ENCODE measurements around the gene FAM168A.

The FAM168A gene

DNA sequence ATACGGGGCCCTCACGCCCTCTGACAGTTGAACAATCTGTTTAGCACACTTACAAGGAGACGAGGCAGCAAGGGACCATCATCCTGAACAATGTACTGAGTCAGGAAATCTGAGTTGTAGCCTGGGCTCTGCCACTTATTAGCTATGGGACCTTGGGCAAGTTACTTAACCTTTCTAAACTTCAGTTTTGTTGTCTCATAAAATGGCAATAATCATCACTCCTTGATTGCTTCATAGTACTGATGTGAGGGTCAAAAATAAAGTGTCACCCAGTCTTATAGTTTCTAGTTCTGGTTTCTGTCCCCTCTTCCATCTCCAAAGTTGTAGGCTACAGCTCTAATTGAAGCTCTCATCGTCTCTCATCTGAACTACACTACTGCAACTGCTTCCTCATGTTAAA lies 175.0 kb downstream of the FAM168A start:
- Histone ChIP-seq H3K9ac (ENCODE audit: low read depth, low read length) (no peak overlapping the region), H3K9me3 (ENCODE audit: insufficient read depth, low read depth, low read length) (no peaks in the 10 kb centered on the region), H3K27ac (ENCODE audit: low read depth, low read length) (no peak overlapping the region), H3K4me1 (ENCODE audit: insufficient read depth, low read length) (peaks cover 3% of the 10 kb centered on the region; the same call in 1 of the 2 replicates), H3K4me3 (ENCODE audit: low read length) (no peak overlapping the region), H3K27me3 (ENCODE audit: insufficient read depth, low read length) (no peaks in the 10 kb centered on the region), H3K36me3 (ENCODE audit: insufficient read depth, low read length) (peaks cover 7% of the 10 kb centered on the region)
- 94% methylated on average over 4 of the region's 4 CpGs for WGBS

DNA sequence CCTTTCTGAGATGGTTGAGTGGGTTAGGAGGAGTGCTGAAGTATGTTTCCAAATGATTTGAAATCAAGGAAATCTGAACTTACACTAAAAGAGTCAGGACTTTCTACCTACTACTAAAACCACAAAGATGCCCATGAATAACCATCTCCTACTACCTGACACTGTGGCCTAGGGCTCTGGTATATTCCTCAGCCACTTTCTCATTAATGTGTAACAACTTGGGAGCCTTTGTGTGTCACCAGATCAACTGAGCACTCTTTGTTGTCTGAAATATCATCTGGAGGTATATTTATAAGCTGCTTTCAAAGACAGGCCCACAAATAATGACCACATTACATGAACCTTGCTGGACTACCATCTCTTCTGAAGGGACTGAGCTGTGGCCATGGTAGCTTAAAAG lies 177.8 kb downstream of the FAM168A start:
- no peaks in the 10 kb centered on the region; the same call in 1 of the 2 replicates for H3K4me1 ChIP-seq (ENCODE audit: insufficient read depth, low read length)
- H3K9ac ChIP-seq (ENCODE audit: low read depth, low read length): no peak overlapping the region
- no peaks in the 10 kb centered on the region for H3K9me3 ChIP-seq (ENCODE audit: insufficient read depth, low read depth, low read length)
- H3K4me3 ChIP-seq (ENCODE audit: low read length): no peak overlapping the region
- H3K27me3 ChIP-seq (ENCODE audit: insufficient read depth, low read length): no peaks in the 10 kb centered on the region
- no peak overlapping the region for H3K27ac ChIP-seq (ENCODE audit: low read depth, low read length)
- H3K36me3 ChIP-seq (ENCODE audit: insufficient read depth, low read length): peaks cover 8% of the 10 kb centered on the region

DNA sequence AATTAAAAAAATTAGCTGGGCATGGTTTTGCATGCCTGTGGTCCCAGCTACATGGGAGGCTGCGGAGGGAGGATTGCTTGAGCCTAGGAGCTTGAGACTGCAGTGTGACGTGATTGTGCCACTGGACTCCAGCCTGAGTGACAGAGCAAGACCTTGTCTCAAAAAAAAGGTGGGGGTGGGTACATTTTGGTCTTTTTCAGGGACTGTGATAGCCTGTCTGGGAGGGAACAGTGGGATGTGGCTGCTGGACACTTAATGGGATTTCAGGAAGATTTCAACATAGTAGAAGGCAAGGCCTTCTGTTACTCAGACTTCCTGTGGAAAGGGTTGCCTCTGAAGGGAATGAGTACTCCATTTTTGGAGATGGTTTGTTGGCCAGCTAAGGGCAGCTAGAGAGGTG lies 181.1 kb downstream of the FAM168A start:
- H3K27me3 ChIP-seq (ENCODE audit: insufficient read depth, low read length): no peaks in the 10 kb centered on the region
- H3K36me3 ChIP-seq (ENCODE audit: insufficient read depth, low read length): peaks cover 8% of the 10 kb centered on the region
- H3K4me3 ChIP-seq (ENCODE audit: low read length): no peak overlapping the region
- H3K9me3 ChIP-seq (ENCODE audit: insufficient read depth, low read depth, low read length): no peaks in the 10 kb centered on the region
- 91% methylated on average over 2 of the region's 2 CpGs for WGBS
- no peak overlapping the region for H3K27ac ChIP-seq (ENCODE audit: low read depth, low read length)
- no peaks in the 10 kb centered on the region; the same call in 1 of the 2 replicates for H3K4me1 ChIP-seq (ENCODE audit: insufficient read depth, low read length)
- H3K9ac ChIP-seq (ENCODE audit: low read depth, low read length): no peak overlapping the region

DNA sequence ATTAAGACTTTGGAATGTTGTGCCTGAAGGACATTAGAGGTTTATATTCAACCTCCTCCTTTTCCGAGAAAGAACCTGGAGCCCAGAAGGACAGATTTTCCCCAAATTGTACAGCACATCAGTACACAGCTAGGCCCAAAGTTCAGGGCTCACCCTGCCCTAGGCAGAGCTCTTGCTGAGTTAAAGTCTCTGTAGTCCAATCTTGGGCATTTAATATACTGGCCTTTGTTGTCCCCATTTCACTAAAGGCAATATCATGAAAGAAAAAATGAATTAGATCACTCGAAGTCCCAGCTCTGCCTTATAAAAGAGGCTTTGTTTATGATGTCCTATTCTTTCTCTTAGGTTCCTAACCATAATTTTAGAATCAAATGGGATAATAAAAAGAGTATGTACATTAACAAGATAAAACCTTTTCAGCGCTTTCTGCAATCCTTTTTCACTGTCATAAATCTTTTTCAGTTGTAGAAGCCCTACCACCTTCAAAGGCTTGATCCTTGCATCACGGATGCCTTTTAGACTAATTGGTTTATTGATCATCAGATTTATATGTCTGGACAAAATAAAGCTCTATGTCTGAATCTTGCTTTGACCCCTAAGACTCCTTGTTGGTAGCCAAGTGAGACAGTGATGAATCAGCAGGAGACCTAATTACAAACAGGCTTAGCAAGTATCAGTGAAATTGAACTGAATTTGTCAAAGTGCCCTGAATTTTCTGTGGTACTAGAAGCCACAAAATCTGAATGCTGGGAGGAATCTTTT lies 181.9 kb downstream of the FAM168A start:
- H3K36me3 ChIP-seq (ENCODE audit: insufficient read depth, low read length): peaks cover 8% of the 10 kb centered on the region
- H3K27me3 ChIP-seq (ENCODE audit: insufficient read depth, low read length): no peaks in the 10 kb centered on the region
- no peak overlapping the region for H3K27ac ChIP-seq (ENCODE audit: low read depth, low read length)
- no peaks in the 10 kb centered on the region for H3K9me3 ChIP-seq (ENCODE audit: insufficient read depth, low read depth, low read length)
- H3K4me1 ChIP-seq (ENCODE audit: insufficient read depth, low read length): no peaks in the 10 kb centered on the region; the same call in 1 of the 2 replicates
- H3K4me3 ChIP-seq (ENCODE audit: low read length): no peak overlapping the region
- 100% methylated on average over 3 of the region's 4 CpGs for WGBS
- no peak overlapping the region for H3K9ac ChIP-seq (ENCODE audit: low read depth, low read length)

DNA sequence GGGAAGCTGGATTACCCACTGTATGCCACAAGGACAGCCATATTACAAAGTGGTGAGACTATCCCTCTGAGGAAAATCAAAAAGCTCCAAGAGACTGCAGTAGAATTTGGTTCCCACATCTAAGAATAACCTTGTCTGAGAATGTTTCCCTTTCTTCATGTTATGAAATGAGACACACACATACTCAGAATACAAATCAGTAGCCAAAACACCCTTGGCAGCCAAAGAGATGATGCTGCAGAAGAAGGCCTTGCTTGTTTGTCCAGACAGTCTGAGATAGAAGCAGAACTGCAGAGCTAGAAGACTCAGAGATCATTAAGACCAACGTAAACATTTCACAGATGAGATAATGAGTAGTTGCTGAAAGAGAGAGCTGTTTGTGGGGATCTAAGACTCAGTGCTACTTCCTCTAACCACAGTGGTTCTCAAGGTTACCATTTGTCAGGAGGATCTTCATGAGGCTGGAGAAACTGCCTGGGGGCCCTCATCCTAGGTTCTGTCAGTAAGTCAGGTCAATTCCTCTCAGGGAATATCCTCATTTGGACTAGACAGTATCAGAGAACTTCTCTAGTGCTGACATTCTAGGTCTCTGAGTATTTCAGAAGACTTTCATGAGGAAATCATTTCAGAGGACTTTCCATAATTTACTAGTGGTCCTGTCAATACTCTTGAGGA lies 182.8 kb downstream of the FAM168A start:
- Histone ChIP-seq H3K36me3 (ENCODE audit: insufficient read depth, low read length) (peaks cover 11% of the 10 kb centered on the region), H3K9ac (ENCODE audit: low read depth, low read length) (no peak overlapping the region), H3K27ac (ENCODE audit: low read depth, low read length) (no peak overlapping the region), H3K9me3 (ENCODE audit: insufficient read depth, low read depth, low read length) (no peaks in the 10 kb centered on the region), H3K4me1 (ENCODE audit: insufficient read depth, low read length) (no peaks in the 10 kb centered on the region; the same call in 1 of the 2 replicates), H3K4me3 (ENCODE audit: low read length) (no peak overlapping the region), H3K27me3 (ENCODE audit: insufficient read depth, low read length) (no peaks in the 10 kb centered on the region)
- 90% methylated on average over 1 of the region's 1 CpG for WGBS

DNA sequence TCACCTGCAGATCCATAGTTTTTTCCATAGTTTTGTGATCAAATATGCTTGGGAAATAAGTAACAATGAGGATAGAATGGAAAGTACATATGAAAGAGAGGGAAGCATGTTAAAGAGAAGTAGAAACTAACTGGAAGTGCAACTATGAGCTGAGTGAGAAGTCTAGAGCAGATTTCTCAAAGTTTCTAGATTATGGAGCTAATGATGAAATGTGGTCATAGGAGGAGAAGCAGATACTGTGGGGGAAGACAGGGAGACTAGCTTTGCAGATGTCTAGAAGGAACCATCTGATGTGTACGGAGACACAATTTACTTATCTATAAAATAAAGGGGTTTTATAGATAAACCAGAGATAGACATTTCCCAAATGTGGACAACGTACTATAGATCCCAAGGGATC lies 184.7 kb downstream of the FAM168A start:
- Histone ChIP-seq H3K4me1 (ENCODE audit: insufficient read depth, low read length) (no peaks in the 10 kb centered on the region; the same call in 1 of the 2 replicates), H3K27ac (ENCODE audit: low read depth, low read length) (no peak overlapping the region), H3K4me3 (ENCODE audit: low read length) (no peak overlapping the region), H3K9me3 (ENCODE audit: insufficient read depth, low read depth, low read length) (no peaks in the 10 kb centered on the region), H3K9ac (ENCODE audit: low read depth, low read length) (no peak overlapping the region), H3K27me3 (ENCODE audit: insufficient read depth, low read length) (no peaks in the 10 kb centered on the region), H3K36me3 (ENCODE audit: insufficient read depth, low read length) (peaks cover 14% of the 10 kb centered on the region)
- WGBS: no CpG with 5 or more reads among the region's 2 CpGs

DNA sequence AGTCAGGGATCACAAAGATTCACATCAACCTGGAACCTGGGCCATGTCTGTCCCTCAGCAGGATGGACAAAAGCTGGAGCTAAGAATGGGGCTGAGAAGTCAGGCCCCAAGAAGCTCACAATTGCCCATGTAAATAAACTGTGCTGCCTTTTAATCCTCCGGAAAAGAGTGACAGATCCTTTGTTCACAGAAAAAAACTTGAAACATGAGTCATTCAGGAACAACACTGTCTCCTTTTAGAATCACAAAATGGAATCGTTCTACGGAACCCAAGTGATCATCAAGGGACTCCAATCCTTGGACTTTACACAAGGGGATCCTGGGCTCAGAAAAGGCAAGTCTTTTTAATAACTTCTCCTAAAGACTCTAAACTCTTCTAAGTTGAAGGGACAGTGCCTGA lies 185.6 kb downstream of the FAM168A start:
- Histone ChIP-seq H3K36me3 (ENCODE audit: insufficient read depth, low read length) (peaks cover 9% of the 10 kb centered on the region; the same call in 1 of the 2 replicates), H3K9ac (ENCODE audit: low read depth, low read length) (no peak overlapping the region), H3K27me3 (ENCODE audit: insufficient read depth, low read length) (no peaks in the 10 kb centered on the region), H3K4me3 (ENCODE audit: low read length) (no peak overlapping the region), H3K9me3 (ENCODE audit: insufficient read depth, low read depth, low read length) (no peaks in the 10 kb centered on the region), H3K4me1 (ENCODE audit: insufficient read depth, low read length) (no peaks in the 10 kb centered on the region; the same call in 1 of the 2 replicates), H3K27ac (ENCODE audit: low read depth, low read length) (no peak overlapping the region)
- WGBS: 76% methylated on average over 3 of the region's 3 CpGs

DNA sequence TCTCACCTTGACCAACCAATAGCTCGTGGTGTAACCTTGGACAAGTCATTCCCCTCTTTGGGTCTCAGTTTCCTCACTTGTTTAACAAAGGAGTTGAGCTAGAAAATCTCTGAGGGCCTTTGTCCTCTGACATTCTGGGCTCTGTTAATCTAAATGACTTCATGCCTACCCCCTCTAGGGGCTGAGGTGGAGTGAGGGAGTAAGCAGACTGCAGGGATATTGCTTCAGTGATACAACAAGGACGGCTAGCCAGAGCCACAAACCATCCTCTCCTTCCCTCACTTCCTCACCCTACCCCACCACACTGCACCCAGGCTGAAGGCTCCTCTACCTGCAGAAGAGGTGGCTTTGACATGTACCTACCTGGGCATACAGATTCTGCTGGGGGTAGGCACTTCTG lies 186.9 kb downstream of the FAM168A start:
- 79% methylated on average over 2 of the region's 2 CpGs for WGBS
- Histone ChIP-seq H3K4me1 (ENCODE audit: insufficient read depth, low read length) (no peaks in the 10 kb centered on the region; the same call in 1 of the 2 replicates), H3K36me3 (ENCODE audit: insufficient read depth, low read length) (peaks cover 17% of the 10 kb centered on the region; the same call in 1 of the 2 replicates), H3K27ac (ENCODE audit: low read depth, low read length) (no peak overlapping the region), H3K9ac (ENCODE audit: low read depth, low read length) (no peak overlapping the region), H3K27me3 (ENCODE audit: insufficient read depth, low read length) (no peaks in the 10 kb centered on the region), H3K9me3 (ENCODE audit: insufficient read depth, low read depth, low read length) (no peaks in the 10 kb centered on the region), H3K4me3 (ENCODE audit: low read length) (no peak overlapping the region)

DNA sequence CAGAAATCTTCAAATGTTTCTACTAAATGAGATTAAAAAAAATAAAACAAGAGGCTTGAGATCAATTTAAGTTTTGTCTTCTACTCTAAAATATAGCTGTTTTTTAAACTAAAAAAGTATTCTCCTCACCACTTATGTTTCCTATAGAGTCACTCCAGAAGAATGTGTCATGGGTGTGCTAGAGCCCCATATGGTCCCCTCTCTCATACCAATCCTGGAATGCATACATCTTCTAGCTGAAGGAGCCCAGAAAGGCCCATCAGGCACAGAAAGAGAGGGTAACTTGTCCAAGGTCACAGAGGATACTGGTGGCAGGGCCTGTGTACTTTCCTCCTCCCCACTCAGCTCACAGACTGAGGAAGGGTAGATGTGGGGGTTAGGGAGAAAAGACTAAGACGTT lies 187.3 kb downstream of the FAM168A start:
- Histone ChIP-seq H3K4me1 (ENCODE audit: insufficient read depth, low read length) (no peaks in the 10 kb centered on the region), H3K36me3 (ENCODE audit: insufficient read depth, low read length) (peaks cover 18% of the 10 kb centered on the region; the same call in 1 of the 2 replicates), H3K9me3 (ENCODE audit: insufficient read depth, low read depth, low read length) (no peaks in the 10 kb centered on the region), H3K9ac (ENCODE audit: low read depth, low read length) (no peak overlapping the region), H3K27me3 (ENCODE audit: insufficient read depth, low read length) (no peaks in the 10 kb centered on the region), H3K27ac (ENCODE audit: low read depth, low read length) (no peak overlapping the region), H3K4me3 (ENCODE audit: low read length) (no peak overlapping the region)
- WGBS: 89% methylated on average over 1 of the region's 1 CpG

DNA sequence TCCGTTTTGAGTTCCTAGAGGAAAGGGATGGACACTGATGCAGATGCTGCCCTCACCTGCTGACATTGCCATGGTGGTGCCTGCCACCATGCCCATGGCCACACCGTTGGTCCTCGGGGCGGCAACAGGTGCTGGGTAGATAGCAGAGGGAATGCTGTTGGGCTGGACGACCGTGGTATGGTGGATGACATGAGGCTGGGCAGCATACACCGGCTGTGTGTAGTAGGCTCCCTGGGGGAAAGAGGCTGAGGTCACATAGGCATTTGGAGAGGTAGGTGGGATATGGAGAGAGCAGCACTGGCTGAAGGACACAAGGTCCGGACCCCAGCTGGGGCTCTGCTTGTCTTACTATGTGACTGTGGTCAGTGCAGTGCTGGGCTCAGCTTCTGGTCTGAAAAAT lies 188.5 kb downstream of the FAM168A start:
- no peaks in the 10 kb centered on the region for H3K4me1 ChIP-seq (ENCODE audit: insufficient read depth, low read length)
- peaks cover 22% of the 10 kb centered on the region; the same call in 1 of the 2 replicates for H3K36me3 ChIP-seq (ENCODE audit: insufficient read depth, low read length)
- no peak overlapping the region for H3K4me3 ChIP-seq (ENCODE audit: low read length)
- no peak overlapping the region for H3K9ac ChIP-seq (ENCODE audit: low read depth, low read length)
- H3K27ac ChIP-seq (ENCODE audit: low read depth, low read length): no peak overlapping the region
- WGBS: 94% methylated on average over 8 of the region's 8 CpGs
- H3K27me3 ChIP-seq (ENCODE audit: insufficient read depth, low read length): no peaks in the 10 kb centered on the region
- no peaks in the 10 kb centered on the region for H3K9me3 ChIP-seq (ENCODE audit: insufficient read depth, low read depth, low read length)

DNA sequence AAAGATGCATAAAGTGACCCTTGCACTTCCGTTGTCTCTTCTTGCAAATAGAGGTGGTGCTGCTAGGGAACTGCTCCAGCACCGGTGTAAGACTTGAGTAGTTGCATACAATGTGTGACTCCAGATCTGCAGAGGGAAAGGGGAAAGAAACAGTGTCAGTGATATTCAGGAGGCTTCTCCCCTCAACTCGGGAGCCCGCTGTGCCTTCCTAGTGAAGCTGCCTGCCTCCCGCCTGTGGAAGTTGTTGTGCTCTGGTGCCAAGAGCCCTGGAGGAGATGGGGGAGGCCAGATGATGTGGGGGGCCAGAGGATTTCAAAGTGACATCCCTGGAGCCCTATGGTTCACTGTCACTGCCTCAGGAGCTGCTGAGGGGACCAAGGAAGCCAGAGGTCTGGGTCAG lies 191.3 kb downstream of the FAM168A start:
- Histone ChIP-seq H3K36me3 (ENCODE audit: insufficient read depth, low read length) (peaks cover 22% of the 10 kb centered on the region; the same call in 1 of the 2 replicates), H3K27me3 (ENCODE audit: insufficient read depth, low read length) (no peaks in the 10 kb centered on the region), H3K27ac (ENCODE audit: low read depth, low read length) (no peak overlapping the region), H3K4me1 (ENCODE audit: insufficient read depth, low read length) (0 out of 2 replicates have a peak, but pooled peaks cover 6% of the 10 kb centered on the region), H3K9me3 (ENCODE audit: insufficient read depth, low read depth, low read length) (no peaks in the 10 kb centered on the region), H3K9ac (ENCODE audit: low read depth, low read length) (no peak overlapping the region), H3K4me3 (ENCODE audit: low read length) (no peak overlapping the region)
- 95% methylated on average over 5 of the region's 5 CpGs for WGBS
